WTC11 (cell line): ENCODE measurements around the gene S100A13. TPM values are rescaled to one million over a fixed set of nuclear protein-coding genes. Genes with fewer than 3 reads are reported as not detected.

Experiments used
- ATAC-seq: fragments of 200-7000 bp; cut with Tn5 transposase; 2 replicates; pipeline ENCODE4 v1.10.0; 2021; ENCODE audit warnings: mild to moderate bottlenecking, moderate library complexity
- CTCF ChIA-PET: fragments of 300-600 bp; sonication (Branson Sonifier 250); formaldehyde crosslinking; loops from one replicate; lab custom pipeline; 2021; ENCODE audit warnings: antibody characterized with exemption; lab: Charles Lee
- POLR2A ChIA-PET: fragments of 350-600 bp; sonication (Branson Sonifier 250); formaldehyde crosslinking; loops from one replicate; lab custom pipeline; 2021; ENCODE audit warnings: antibody characterized with exemption; lab: Charles Lee
- DNase-seq: peaks from one replicate; pipeline ENCODE4 v3.0.0; 2021; ENCODE audit warnings: low spot score
- H3K27ac Mint-ChIP-seq: 2 replicates; pipeline ENCODE4 v1.8.0; 2021; ENCODE audit warnings: mixed read lengths
- H3K27me3 Mint-ChIP-seq: 2 replicates; pipeline ENCODE4 v1.8.0; 2021; ENCODE audit warnings: low read depth, mild to moderate bottlenecking, moderate library complexity, mixed read lengths
- H3K36me3 Mint-ChIP-seq: 2 replicates; pipeline ENCODE4 v1.8.0; 2021; ENCODE audit warnings: mixed read lengths
- H3K4me1 Mint-ChIP-seq: 2 replicates; pipeline ENCODE4 v1.8.0; 2022; ENCODE audit warnings: mixed read lengths
- H3K4me3 Mint-ChIP-seq: 2 replicates; pipeline ENCODE4 v1.8.0; 2021; ENCODE audit warnings: mild to moderate bottlenecking, moderate library complexity, mixed read lengths
- H3K9me3 Mint-ChIP-seq: 2 replicates; pipeline ENCODE4 v1.8.0; 2021; ENCODE audit warnings: mixed read lengths
- CBFB ChIP-seq: sonication (generic); formaldehyde crosslinking; IDR thresholded peaks from 2 replicates; pipeline ENCODE4 v1.8.1; 2022; ENCODE audit warnings: mild to moderate bottlenecking, low read depth, missing genetic modification reagents
- CREB1 ChIP-seq: sonication (generic); formaldehyde crosslinking; IDR thresholded peaks from 2 replicates; pipeline ENCODE4 v1.8.0; 2023; ENCODE audit warnings: mild to moderate bottlenecking, missing genetic modification reagents
- CREM ChIP-seq: sonication (generic); formaldehyde crosslinking; IDR thresholded peaks from 2 replicates; pipeline ENCODE4 v1.8.1; 2022; ENCODE audit warnings: mild to moderate bottlenecking, missing genetic modification reagents, moderate library complexity
- MXD4 ChIP-seq: fragments of 250-450 bp; sonication (Bioruptor Pico); IDR thresholded peaks from 2 replicates; pipeline ENCODE4 v1.8.0; 2021; ENCODE audit warnings: mild to moderate bottlenecking, moderate library complexity, borderline replicate concordance
- MYBL2 ChIP-seq: sonication (generic); formaldehyde crosslinking; IDR thresholded peaks from 2 replicates; pipeline ENCODE4 v1.8.1; 2023; ENCODE audit warnings: mild to moderate bottlenecking, moderate library complexity, missing genetic modification reagents
- NFYB ChIP-seq: sonication (generic); formaldehyde crosslinking; conservative IDR thresholded peaks from 2 replicates; pipeline ENCODE4 v1.8.0; 2022; ENCODE audit warnings: low read depth, missing genetic modification reagents
- OVOL2 ChIP-seq: fragments of 250-450 bp; sonication (Bioruptor Pico); IDR thresholded peaks from 2 replicates; pipeline ENCODE4 v1.9.0; 2021; ENCODE audit warnings: mild to moderate bottlenecking, borderline replicate concordance
- SOX15 ChIP-seq: fragments of 250-450 bp; sonication (Bioruptor Pico); IDR thresholded peaks from 2 replicates; pipeline ENCODE4 v1.9.0; 2021; ENCODE audit warnings: mild to moderate bottlenecking
- TEAD4 ChIP-seq: sonication (generic); formaldehyde crosslinking; IDR thresholded peaks from 2 replicates; pipeline ENCODE4 v1.8.0; 2022; ENCODE audit warnings: mild to moderate bottlenecking, missing genetic modification reagents
- ZBTB21 ChIP-seq: sonication (generic); formaldehyde crosslinking; IDR thresholded peaks from 2 replicates; pipeline ENCODE4 v1.8.1; 2023; ENCODE audit warnings: mild to moderate bottlenecking, missing genetic modification reagents, borderline replicate concordance
- ZNF317 ChIP-seq: sonication (generic); formaldehyde crosslinking; IDR thresholded peaks from 2 replicates; pipeline ENCODE4 v1.8.1; 2023; ENCODE audit warnings: low read depth, mild to moderate bottlenecking, moderate library complexity, missing genetic modification reagents, borderline replicate concordance
- total RNA-seq: library from RNA; stranded (reverse); gene quantifications from 3 replicates; pipeline ENCODE4 v1.2.3, GENCODE V29; 2021
- TF ChIP-seq, protein P1 (sequence below): sonication (generic); formaldehyde crosslinking; conservative IDR thresholded peaks from 2 replicates; pipeline ENCODE4 v1.8.1; 2023; ENCODE audit warnings: mild to moderate bottlenecking, low read depth, missing genetic modification reagents, moderate library complexity
- TF ChIP-seq, protein P2 (sequence below): fragments of 250-450 bp; sonication (Bioruptor Pico); conservative IDR thresholded peaks from 2 replicates; pipeline ENCODE4 v1.9.0; 2021; ENCODE audit warnings: mild to moderate bottlenecking
- TF ChIP-seq, protein P3 (sequence below): sonication (generic); formaldehyde crosslinking; IDR thresholded peaks from 2 replicates; pipeline ENCODE4 v1.8.1; 2023; ENCODE audit warnings: mild to moderate bottlenecking, moderate library complexity, missing genetic modification reagents
- TF ChIP-seq, protein P4 (sequence below): sonication (generic); formaldehyde crosslinking; IDR thresholded peaks from 2 replicates; pipeline ENCODE4 v1.8.1; 2023; ENCODE audit warnings: mild to moderate bottlenecking, missing genetic modification reagents
- TF ChIP-seq, protein P5 (sequence below): sonication (generic); formaldehyde crosslinking; IDR thresholded peaks from 2 replicates; pipeline ENCODE4 v1.8.0; 2023; ENCODE audit warnings: missing genetic modification reagents
- TF ChIP-seq, protein P6 (sequence below): sonication (generic); formaldehyde crosslinking; IDR thresholded peaks from 2 replicates; pipeline ENCODE4 v1.8.1; 2022; ENCODE audit warnings: low read depth, mild to moderate bottlenecking, moderate library complexity, missing genetic modification reagents, borderline replicate concordance
- TF ChIP-seq, protein P7 (sequence below): sonication (generic); formaldehyde crosslinking; IDR thresholded peaks from 2 replicates; pipeline ENCODE4 v1.8.0; 2022; ENCODE audit warnings: mild to moderate bottlenecking, missing genetic modification reagents

Gene S100A13
- total RNA-seq, 1 experiment from 2014 or later: 68.4 TPM

DNA sequence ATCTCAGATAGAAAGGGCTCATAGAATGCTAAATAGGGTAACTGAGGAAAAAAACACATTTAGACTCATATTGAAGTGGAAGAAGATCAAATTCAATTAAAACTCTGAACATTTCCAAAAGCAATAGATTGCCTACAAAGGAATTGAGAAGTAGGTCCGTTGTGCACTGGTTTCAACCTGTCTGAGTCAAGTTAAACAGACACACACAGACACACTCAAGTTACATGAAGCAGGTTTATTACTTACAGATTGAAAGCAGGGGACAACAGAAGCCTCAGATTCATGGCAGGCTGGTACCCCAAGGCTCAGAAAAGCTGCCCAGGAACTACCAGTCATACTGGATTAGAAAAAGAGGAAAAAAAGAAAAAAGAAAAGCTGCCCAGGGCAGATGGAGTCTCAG, 41.0 kb downstream of the S100A13 start (continued):
- TF ChIP-seq, protein P1, sequence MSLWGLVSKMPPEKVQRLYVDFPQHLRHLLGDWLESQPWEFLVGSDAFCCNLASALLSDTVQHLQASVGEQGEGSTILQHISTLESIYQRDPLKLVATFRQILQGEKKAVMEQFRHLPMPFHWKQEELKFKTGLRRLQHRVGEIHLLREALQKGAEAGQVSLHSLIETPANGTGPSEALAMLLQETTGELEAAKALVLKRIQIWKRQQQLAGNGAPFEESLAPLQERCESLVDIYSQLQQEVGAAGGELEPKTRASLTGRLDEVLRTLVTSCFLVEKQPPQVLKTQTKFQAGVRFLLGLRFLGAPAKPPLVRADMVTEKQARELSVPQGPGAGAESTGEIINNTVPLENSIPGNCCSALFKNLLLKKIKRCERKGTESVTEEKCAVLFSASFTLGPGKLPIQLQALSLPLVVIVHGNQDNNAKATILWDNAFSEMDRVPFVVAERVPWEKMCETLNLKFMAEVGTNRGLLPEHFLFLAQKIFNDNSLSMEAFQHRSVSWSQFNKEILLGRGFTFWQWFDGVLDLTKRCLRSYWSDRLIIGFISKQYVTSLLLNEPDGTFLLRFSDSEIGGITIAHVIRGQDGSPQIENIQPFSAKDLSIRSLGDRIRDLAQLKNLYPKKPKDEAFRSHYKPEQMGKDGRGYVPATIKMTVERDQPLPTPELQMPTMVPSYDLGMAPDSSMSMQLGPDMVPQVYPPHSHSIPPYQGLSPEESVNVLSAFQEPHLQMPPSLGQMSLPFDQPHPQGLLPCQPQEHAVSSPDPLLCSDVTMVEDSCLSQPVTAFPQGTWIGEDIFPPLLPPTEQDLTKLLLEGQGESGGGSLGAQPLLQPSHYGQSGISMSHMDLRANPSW (CRISPR knock-in tag): no peak

DNA sequence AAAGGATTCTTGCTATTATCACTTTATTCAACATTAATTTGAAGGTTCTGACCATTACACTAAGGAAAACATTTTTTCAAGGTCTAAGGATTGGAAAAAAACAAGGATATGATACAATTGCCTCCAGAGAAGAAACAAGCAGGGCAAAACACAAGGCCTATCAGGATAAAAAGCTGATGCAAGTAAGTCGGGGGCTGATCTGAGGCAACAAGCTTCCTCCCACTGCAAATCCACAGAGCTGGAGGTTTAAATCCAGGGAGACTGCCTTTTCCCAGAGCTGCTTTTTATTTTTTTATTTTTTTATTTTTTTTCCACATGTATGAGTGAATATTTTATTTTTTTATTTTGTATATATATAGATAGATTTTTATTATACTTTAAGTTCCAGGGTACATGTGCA, 42.3 kb downstream of the S100A13 start:
- ATAC-seq: no peak
- Mint-ChIP-seq H3K36me3 (no peaks in the 10 kb centered on the region), H3K27ac (no peak overlapping the region), H3K4me1 (peaks cover 4% of the 10 kb centered on the region), H3K9me3 (no peaks in the 10 kb centered on the region)
- CTCF ChIA-PET: interaction anchor here (1.1 to 5.2 kb wide), 6 partner anchors 13 to 231 kb away, joined by 3 to 29 read pairs (median 4); partner anchors contain the start of genes S100A1 and S100A13
- TF ChIP-seq, protein P2, sequence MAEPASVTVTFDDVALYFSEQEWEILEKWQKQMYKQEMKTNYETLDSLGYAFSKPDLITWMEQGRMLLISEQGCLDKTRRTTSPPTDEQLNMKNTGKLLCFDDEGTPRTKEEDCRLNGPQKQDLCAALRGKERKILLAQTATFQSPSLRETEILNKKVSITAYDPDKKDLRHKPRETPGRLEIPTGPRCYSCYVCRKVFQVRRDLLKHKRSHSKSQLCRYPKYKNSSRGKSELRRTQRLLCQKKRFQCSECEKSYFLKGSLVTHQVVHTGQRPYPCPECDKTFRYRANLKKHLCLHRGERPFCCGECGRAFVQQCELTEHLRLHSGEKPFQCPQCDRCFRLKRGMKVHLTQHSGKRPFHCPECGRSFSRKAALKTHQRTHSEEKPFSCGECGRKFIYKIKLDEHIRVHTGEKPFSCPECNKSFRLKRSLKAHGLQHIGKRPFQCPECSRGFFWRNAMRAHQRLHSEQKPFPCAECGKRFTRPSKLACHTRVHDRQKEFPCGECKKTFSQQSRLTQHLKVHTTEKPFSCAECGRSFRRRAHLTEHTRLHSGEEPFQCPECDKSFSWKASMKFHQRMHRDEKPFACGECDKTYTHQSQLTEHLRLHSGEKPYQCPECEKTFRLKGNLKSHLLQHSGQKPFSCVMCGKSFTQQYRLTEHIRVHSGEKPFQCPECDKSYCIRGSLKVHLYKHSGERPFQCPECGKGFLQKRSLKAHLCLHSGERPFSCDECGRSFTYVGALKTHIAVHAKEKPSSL: no peak
- TF ChIP-seq SOX15 (no peak), CREB1 (CRISPR knock-in tag) (no peak), TEAD4 (CRISPR knock-in tag) (no peak), ZBTB21 (CRISPR knock-in tag) (no peak), MXD4 (CRISPR knock-in tag) (no peak), CBFB (no peak)
- TF ChIP-seq, protein P3, sequence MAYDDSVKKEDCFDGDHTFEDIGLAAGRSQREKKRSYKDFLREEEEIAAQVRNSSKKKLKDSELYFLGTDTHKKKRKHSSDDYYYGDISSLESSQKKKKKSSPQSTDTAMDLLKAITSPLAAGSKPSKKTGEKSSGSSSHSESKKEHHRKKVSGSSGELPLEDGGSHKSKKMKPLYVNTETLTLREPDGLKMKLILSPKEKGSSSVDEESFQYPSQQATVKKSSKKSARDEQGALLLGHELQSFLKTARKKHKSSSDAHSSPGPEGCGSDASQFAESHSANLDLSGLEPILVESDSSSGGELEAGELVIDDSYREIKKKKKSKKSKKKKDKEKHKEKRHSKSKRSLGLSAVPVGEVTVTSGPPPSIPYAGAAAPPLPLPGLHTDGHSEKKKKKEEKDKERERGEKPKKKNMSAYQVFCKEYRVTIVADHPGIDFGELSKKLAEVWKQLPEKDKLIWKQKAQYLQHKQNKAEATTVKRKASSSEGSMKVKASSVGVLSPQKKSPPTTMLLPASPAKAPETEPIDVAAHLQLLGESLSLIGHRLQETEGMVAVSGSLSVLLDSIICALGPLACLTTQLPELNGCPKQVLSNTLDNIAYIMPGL (CRISPR knock-in tag): no peak
- TF ChIP-seq, protein P4, sequence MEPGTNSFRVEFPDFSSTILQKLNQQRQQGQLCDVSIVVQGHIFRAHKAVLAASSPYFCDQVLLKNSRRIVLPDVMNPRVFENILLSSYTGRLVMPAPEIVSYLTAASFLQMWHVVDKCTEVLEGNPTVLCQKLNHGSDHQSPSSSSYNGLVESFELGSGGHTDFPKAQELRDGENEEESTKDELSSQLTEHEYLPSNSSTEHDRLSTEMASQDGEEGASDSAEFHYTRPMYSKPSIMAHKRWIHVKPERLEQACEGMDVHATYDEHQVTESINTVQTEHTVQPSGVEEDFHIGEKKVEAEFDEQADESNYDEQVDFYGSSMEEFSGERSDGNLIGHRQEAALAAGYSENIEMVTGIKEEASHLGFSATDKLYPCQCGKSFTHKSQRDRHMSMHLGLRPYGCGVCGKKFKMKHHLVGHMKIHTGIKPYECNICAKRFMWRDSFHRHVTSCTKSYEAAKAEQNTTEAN (CRISPR knock-in tag): no peak
- TF ChIP-seq, protein P5, sequence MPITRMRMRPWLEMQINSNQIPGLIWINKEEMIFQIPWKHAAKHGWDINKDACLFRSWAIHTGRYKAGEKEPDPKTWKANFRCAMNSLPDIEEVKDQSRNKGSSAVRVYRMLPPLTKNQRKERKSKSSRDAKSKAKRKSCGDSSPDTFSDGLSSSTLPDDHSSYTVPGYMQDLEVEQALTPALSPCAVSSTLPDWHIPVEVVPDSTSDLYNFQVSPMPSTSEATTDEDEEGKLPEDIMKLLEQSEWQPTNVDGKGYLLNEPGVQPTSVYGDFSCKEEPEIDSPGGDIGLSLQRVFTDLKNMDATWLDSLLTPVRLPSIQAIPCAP (CRISPR knock-in tag): no peak
- TF ChIP-seq, all 79 proteins: peak for 0
- POLR2A ChIA-PET: interaction anchor here (1.0 kb wide), 1 partner anchor 49 kb away, joined by 4 read pairs; the partner anchor contains the start of gene CHTOP
- Mint-ChIP-seq H3K4me3 (no peak overlapping the region), H3K27me3 (no peaks in the 10 kb centered on the region)
- no peak for DNase-seq

DNA sequence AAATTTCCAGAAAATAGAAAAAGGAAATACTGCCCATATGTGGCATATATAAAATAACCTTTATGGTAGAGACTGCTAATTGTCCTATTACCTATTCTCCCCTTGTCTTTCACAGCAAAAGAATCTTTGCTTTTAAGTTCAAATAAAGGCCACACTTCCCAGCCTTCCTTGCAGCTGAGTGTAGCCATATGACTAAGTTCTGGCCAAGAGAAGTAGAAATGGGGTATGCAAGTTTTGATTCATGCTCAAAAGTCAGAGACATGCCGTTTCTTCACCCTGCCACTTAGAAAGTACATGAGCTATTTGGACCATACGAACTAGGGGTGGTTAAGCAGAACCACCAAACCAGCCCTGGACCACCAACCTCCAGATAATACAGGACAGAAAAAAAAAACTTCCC, 43.3 kb downstream of the S100A13 start:
- DNase-seq: no peak
- H3K4me3 Mint-ChIP-seq: no peak overlapping the region
- TF ChIP-seq ZNF317 (CRISPR knock-in tag) (no peak), CREM (CRISPR knock-in tag) (no peak), MYBL2 (CRISPR knock-in tag) (no peak), NFYB (CRISPR knock-in tag) (no peak), OVOL2 (CRISPR knock-in tag) (no peak), ZBTB21 (CRISPR knock-in tag) (no peak)
- TF ChIP-seq, protein P6, sequence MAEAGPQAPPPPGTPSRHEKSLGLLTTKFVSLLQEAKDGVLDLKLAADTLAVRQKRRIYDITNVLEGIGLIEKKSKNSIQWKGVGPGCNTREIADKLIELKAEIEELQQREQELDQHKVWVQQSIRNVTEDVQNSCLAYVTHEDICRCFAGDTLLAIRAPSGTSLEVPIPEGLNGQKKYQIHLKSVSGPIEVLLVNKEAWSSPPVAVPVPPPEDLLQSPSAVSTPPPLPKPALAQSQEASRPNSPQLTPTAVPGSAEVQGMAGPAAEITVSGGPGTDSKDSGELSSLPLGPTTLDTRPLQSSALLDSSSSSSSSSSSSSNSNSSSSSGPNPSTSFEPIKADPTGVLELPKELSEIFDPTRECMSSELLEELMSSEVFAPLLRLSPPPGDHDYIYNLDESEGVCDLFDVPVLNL (CRISPR knock-in tag): no peak
- TF ChIP-seq, protein P7, sequence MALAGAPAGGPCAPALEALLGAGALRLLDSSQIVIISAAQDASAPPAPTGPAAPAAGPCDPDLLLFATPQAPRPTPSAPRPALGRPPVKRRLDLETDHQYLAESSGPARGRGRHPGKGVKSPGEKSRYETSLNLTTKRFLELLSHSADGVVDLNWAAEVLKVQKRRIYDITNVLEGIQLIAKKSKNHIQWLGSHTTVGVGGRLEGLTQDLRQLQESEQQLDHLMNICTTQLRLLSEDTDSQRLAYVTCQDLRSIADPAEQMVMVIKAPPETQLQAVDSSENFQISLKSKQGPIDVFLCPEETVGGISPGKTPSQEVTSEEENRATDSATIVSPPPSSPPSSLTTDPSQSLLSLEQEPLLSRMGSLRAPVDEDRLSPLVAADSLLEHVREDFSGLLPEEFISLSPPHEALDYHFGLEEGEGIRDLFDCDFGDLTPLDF (CRISPR knock-in tag): no peak
- TF ChIP-seq, protein P1 (CRISPR knock-in tag): no peak

More for the DNA sequence above, 43.3 kb downstream of the S100A13 start:
- no peaks in the 10 kb centered on the region for H3K36me3 Mint-ChIP-seq
- ATAC-seq: no peak
- H3K9me3 Mint-ChIP-seq: no peaks in the 10 kb centered on the region
- CTCF ChIA-PET: interaction anchor here (1.3 to 5.2 kb wide), 3 partner anchors 12 to 44 kb away, joined by 3 to 29 read pairs (median 9); partner anchors contain the start of genes S100A1 and S100A13
- H3K27me3 Mint-ChIP-seq: no peaks in the 10 kb centered on the region
- H3K4me1 Mint-ChIP-seq: peaks cover 6% of the 10 kb centered on the region
- H3K27ac Mint-ChIP-seq: no peak overlapping the region
- POLR2A ChIA-PET: interaction anchor here (0.7 kb wide), 1 partner anchor 711 kb away, joined by 3 read pairs; no protein-coding TSS in a partner anchor
